ENCODE measurements around the gene KCNJ1. TPM values are rescaled to one million over a fixed set of nuclear protein-coding genes. Genes with fewer than 3 reads are reported as not detected.

Gene KCNJ1
- total and polyA plus RNA-seq, 2 experiments from 2014 or later = 0.16 TPM; not detected in 1

DNA sequence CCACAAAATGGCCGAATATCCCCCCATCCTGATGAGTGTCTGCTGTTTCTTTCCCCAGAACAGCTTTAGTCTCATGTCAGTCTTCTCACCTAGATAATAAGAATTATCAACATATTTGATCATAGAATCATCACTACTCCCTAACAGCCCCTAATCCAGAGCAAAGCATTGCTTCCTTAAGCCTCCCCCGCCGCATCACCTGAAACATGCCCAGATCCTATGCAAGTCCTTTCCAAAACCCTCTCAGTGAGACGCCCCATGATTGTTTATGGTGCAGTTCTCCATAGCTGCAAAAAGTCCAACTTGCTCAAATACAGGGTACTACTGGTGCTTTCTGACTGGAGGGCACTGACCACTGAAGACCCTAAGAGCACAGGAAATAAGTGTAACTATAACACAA, 20.1 kb downstream of the KCNJ1 start:
- peaks cover 4% of the 10 kb centered on the region for H3K27me3 Mint-ChIP-seq (ENCODE audit: insufficient read depth, low read depth, poor library complexity)
- no peak overlapping the region for H3K27ac Mint-ChIP-seq
- TF ChIP-seq, protein P1, sequence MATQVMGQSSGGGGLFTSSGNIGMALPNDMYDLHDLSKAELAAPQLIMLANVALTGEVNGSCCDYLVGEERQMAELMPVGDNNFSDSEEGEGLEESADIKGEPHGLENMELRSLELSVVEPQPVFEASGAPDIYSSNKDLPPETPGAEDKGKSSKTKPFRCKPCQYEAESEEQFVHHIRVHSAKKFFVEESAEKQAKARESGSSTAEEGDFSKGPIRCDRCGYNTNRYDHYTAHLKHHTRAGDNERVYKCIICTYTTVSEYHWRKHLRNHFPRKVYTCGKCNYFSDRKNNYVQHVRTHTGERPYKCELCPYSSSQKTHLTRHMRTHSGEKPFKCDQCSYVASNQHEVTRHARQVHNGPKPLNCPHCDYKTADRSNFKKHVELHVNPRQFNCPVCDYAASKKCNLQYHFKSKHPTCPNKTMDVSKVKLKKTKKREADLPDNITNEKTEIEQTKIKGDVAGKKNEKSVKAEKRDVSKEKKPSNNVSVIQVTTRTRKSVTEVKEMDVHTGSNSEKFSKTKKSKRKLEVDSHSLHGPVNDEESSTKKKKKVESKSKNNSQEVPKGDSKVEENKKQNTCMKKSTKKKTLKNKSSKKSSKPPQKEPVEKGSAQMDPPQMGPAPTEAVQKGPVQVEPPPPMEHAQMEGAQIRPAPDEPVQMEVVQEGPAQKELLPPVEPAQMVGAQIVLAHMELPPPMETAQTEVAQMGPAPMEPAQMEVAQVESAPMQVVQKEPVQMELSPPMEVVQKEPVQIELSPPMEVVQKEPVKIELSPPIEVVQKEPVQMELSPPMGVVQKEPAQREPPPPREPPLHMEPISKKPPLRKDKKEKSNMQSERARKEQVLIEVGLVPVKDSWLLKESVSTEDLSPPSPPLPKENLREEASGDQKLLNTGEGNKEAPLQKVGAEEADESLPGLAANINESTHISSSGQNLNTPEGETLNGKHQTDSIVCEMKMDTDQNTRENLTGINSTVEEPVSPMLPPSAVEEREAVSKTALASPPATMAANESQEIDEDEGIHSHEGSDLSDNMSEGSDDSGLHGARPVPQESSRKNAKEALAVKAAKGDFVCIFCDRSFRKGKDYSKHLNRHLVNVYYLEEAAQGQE (IDR thresholded peaks at IDR 0.05; ENCODE audit: unreplicated experiment) = no peak
- TF ChIP-seq ZNF114 (CRISPR knock-in tag; IDR thresholded peaks at IDR 0.05) (no peak), CREB1 (CRISPR knock-in tag; IDR thresholded peaks at IDR 0.05; ENCODE audit: low read depth) (no peak), EZH2phosphoT487 (IDR thresholded peaks at IDR 0.05; ENCODE audit: unreplicated experiment) (no peak), JUNB (IDR thresholded peaks at IDR 0.05; ENCODE audit: unreplicated experiment) (no peak), POLR2AphosphoS5 (IDR thresholded peaks at IDR 0.05; ENCODE audit: low read depth) (no peak), NANOG (IDR thresholded peaks at IDR 0.05; ENCODE audit: borderline replicate concordance) (no peak), STAT1 (IDR thresholded peaks at IDR 0.05; ENCODE audit: unreplicated experiment) (no peak), ZNF331 (CRISPR knock-in tag; IDR thresholded peaks at IDR 0.05; ENCODE audit: low read depth) (no peak), EZH2 (IDR thresholded peaks at IDR 0.05; ENCODE audit: low read depth, unreplicated experiment) (no peak)
- TF ChIP-seq, protein P2, sequence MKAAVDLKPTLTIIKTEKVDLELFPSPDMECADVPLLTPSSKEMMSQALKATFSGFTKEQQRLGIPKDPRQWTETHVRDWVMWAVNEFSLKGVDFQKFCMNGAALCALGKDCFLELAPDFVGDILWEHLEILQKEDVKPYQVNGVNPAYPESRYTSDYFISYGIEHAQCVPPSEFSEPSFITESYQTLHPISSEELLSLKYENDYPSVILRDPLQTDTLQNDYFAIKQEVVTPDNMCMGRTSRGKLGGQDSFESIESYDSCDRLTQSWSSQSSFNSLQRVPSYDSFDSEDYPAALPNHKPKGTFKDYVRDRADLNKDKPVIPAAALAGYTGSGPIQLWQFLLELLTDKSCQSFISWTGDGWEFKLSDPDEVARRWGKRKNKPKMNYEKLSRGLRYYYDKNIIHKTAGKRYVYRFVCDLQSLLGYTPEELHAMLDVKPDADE (IDR thresholded peaks at IDR 0.05) = no peak
- TF ChIP-seq, protein P3, sequence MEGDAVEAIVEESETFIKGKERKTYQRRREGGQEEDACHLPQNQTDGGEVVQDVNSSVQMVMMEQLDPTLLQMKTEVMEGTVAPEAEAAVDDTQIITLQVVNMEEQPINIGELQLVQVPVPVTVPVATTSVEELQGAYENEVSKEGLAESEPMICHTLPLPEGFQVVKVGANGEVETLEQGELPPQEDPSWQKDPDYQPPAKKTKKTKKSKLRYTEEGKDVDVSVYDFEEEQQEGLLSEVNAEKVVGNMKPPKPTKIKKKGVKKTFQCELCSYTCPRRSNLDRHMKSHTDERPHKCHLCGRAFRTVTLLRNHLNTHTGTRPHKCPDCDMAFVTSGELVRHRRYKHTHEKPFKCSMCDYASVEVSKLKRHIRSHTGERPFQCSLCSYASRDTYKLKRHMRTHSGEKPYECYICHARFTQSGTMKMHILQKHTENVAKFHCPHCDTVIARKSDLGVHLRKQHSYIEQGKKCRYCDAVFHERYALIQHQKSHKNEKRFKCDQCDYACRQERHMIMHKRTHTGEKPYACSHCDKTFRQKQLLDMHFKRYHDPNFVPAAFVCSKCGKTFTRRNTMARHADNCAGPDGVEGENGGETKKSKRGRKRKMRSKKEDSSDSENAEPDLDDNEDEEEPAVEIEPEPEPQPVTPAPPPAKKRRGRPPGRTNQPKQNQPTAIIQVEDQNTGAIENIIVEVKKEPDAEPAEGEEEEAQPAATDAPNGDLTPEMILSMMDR (conservative IDR thresholded peaks at IDR 0.05; ENCODE audit: low read depth in 2 of 2) = no peak
- TF ChIP-seq, protein P4, sequence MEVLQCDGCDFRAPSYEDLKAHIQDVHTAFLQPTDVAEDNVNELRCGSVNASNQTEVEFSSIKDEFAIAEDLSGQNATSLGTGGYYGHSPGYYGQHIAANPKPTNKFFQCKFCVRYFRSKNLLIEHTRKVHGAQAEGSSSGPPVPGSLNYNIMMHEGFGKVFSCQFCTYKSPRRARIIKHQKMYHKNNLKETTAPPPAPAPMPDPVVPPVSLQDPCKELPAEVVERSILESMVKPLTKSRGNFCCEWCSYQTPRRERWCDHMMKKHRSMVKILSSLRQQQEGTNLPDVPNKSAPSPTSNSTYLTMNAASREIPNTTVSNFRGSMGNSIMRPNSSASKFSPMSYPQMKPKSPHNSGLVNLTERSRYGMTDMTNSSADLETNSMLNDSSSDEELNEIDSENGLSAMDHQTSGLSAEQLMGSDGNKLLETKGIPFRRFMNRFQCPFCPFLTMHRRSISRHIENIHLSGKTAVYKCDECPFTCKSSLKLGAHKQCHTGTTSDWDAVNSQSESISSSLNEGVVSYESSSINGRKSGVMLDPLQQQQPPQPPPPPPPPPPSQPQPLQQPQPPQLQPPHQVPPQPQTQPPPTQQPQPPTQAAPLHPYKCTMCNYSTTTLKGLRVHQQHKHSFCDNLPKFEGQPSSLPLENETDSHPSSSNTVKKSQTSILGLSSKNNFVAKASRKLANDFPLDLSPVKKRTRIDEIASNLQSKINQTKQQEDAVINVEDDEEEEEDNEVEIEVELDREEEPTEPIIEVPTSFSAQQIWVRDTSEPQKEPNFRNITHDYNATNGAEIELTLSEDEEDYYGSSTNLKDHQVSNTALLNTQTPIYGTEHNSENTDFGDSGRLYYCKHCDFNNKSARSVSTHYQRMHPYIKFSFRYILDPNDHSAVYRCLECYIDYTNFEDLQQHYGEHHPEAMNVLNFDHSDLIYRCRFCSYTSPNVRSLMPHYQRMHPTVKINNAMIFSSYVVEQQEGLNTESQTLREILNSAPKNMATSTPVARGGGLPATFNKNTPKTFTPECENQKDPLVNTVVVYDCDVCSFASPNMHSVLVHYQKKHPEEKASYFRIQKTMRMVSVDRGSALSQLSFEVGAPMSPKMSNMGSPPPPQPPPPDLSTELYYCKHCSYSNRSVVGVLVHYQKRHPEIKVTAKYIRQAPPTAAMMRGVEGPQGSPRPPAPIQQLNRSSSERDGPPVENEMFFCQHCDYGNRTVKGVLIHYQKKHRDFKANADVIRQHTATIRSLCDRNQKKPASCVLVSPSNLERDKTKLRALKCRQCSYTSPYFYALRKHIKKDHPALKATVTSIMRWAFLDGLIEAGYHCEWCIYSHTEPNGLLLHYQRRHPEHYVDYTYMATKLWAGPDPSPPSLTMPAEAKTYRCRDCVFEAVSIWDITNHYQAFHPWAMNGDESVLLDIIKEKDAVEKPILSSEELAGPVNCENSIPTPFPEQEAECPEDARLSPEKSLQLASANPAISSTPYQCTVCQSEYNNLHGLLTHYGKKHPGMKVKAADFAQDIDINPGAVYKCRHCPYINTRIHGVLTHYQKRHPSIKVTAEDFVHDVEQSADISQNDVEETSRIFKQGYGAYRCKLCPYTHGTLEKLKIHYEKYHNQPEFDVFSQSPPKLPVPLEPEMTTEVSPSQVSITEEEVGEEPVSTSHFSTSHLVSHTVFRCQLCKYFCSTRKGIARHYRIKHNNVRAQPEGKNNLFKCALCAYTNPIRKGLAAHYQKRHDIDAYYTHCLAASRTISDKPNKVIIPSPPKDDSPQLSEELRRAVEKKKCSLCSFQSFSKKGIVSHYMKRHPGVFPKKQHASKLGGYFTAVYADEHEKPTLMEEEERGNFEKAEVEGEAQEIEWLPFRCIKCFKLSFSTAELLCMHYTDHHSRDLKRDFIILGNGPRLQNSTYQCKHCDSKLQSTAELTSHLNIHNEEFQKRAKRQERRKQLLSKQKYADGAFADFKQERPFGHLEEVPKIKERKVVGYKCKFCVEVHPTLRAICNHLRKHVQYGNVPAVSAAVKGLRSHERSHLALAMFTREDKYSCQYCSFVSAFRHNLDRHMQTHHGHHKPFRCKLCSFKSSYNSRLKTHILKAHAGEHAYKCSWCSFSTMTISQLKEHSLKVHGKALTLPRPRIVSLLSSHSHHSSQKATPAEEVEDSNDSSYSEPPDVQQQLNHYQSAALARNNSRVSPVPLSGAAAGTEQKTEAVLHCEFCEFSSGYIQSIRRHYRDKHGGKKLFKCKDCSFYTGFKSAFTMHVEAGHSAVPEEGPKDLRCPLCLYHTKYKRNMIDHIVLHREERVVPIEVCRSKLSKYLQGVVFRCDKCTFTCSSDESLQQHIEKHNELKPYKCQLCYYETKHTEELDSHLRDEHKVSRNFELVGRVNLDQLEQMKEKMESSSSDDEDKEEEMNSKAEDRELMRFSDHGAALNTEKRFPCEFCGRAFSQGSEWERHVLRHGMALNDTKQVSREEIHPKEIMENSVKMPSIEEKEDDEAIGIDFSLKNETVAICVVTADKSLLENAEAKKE (CRISPR knock-in tag; IDR thresholded peaks at IDR 0.05) = no peak
- H3K4me1 Mint-ChIP-seq = peaks cover 6% of the 10 kb centered on the region; the same call in 1 of the 3 replicates
- no peaks in the 10 kb centered on the region for H3K79me2 ChIP-seq (replicated peaks; ENCODE audit: insufficient read depth)
- no peak overlapping the region for H3K4me3 Mint-ChIP-seq
- H3K9me2 ChIP-seq (ENCODE audit: insufficient read depth) = no peaks in the 10 kb centered on the region
- no peaks in the 10 kb centered on the region for H4K20me1 ChIP-seq (replicated peaks; ENCODE audit: insufficient read depth)
- H3K9me3 Mint-ChIP-seq = no peaks in the 10 kb centered on the region
- no peak overlapping the region for H3K27ac ChIP-seq (ENCODE audit: low read depth)
- H3F3A ChIP-seq (replicated peaks; ENCODE audit: low read depth) = no peaks in the 10 kb centered on the region
- ATAC-seq = no peak
- no peak for DNase-seq (ENCODE audit: low spot score)
- H3K36me3 ChIP-seq (ENCODE audit: insufficient read depth) = no peaks in the 10 kb centered on the region
- no peak overlapping the region for H2AFZ ChIP-seq
- H3K4me3 ChIP-seq = no peak overlapping the region
- no peak overlapping the region for H3K4me2 ChIP-seq
- H3K27me3 ChIP-seq (ENCODE audit: insufficient read depth) = no peaks in the 10 kb centered on the region
- H3K4me1 ChIP-seq (ENCODE audit: insufficient read depth) = 0 out of 2 replicates have a peak, but pooled peaks cover 7% of the 10 kb centered on the region
- H3K36me3 Mint-ChIP-seq (ENCODE audit: low read depth) = no peaks in the 10 kb centered on the region

All from GM23338 (cell line).